ENCODE results near the gene ZBTB7B.

The ZBTB7B gene

GRCh38 chr1:155005076-155006011 is 2.7 kb downstream of the ZBTB7B start:
- DNase-seq, result no peak

- no peak for DNase-seq
Measured at GRCh38 chr1:155006601-155007101, 4.0 kb downstream of the ZBTB7B start.

GRCh38 chr1:155007251-155007828 is 4.7 kb downstream of the ZBTB7B start:
- no peak for DNase-seq

- DNase-seq, result no peak
Measured at GRCh38 chr1:155008015-155008941, 5.7 kb downstream of the ZBTB7B start.

- no peak for DNase-seq
Measured at GRCh38 chr1:155009221-155009711, 6.7 kb downstream of the ZBTB7B start.

GRCh38 chr1:155009742-155010141 is 7.1 kb downstream of the ZBTB7B start:
- DNase-seq, result no peak

- DNase-seq, result no peak
Measured at GRCh38 chr1:155010211-155010918, 7.8 kb downstream of the ZBTB7B start.

- DNase-seq, result no peak
Measured at GRCh38 chr1:155011004-155011416, 8.4 kb downstream of the ZBTB7B start.

- no peak for DNase-seq
Measured at GRCh38 chr1:155011437-155012025, 8.9 kb downstream of the ZBTB7B start.

GRCh38 chr1:155012026-155012546 is 9.5 kb downstream of the ZBTB7B start:
- DNase-seq, result no peak

- no peak for DNase-seq
Measured at GRCh38 chr1:155012776-155013602, 10.4 kb downstream of the ZBTB7B start.

GRCh38 chr1:155013632-155014031 is 11.0 kb downstream of the ZBTB7B start:
- DNase-seq, result no peak

- DNase-seq, result no peak
Measured at GRCh38 chr1:155014709-155015508, 12.3 kb downstream of the ZBTB7B start.

- no peak for DNase-seq
Measured at GRCh38 chr1:155015527-155016230, 13.1 kb downstream of the ZBTB7B start.

GRCh38 chr1:155016231-155016831 is 13.7 kb downstream of the ZBTB7B start:
- DNase-seq, result no peak

GRCh38 chr1:155017041-155017945 is 14.7 kb downstream of the ZBTB7B start:
- DNase-seq, result peak; percentile 80

- DNase-seq, result no peak
Measured at GRCh38 chr1:155017946-155018316, 15.3 kb downstream of the ZBTB7B start.

All from fibroblast of upper back skin (primary cell).